ENCODE results near the gene HS3ST5. TPM values are rescaled to one million over a fixed set of nuclear protein-coding genes. Genes with fewer than 3 reads are reported as not detected.

HS3ST5 gene
- total and polyA plus RNA-seq, 4 donors = not detected

- no peak for TF ChIP-seq ZBTB33 (IDR thresholded peaks at IDR 0.05)
- TF ChIP-seq YY1 (IDR thresholded peaks at IDR 0.05) = no peak
- TF ChIP-seq NR2F2 (IDR thresholded peaks at IDR 0.05) = no peak
- TF ChIP-seq RAD21 (IDR thresholded peaks at IDR 0.05) = no peak
- TF ChIP-seq HNF4A (conservative IDR thresholded peaks at IDR 0.05) = no peak
- no peak for TF ChIP-seq TAF1 (conservative IDR thresholded peaks at IDR 0.05)
- no peak for TF ChIP-seq ATF3 (IDR thresholded peaks at IDR 0.05)
These were observed 242.4 kb downstream of the HS3ST5 start (continued) for GRCh38 chr6:114100215-114100994.

GRCh38 chr6:114096561-114097172 lies 246.2 kb downstream of the HS3ST5 start:
- Histone ChIP-seq H3K27me3 (ENCODE audit: control insufficient read depth in 4 of 4, insufficient read depth in 4 of 4, low read length in 3 of 4) (no peaks in the 10 kb centered on the region), H3K4me3 (ENCODE audit: low read depth in 1 of 3, low read length in 3 of 3) (no peak overlapping the region), H3K27ac (ENCODE audit: low read depth in 1 of 2, low read length in 2 of 2) (no peak overlapping the region), H3K4me1 (ENCODE audit: control insufficient read depth in 4 of 4, insufficient read depth in 4 of 4, low read length in 3 of 4) (no peaks in the 10 kb centered on the region), H3K9me3 (ENCODE audit: control insufficient read depth in 4 of 4, low read length in 3 of 4) (no peaks in the 10 kb centered on the region), H3K36me3 (ENCODE audit: control insufficient read depth in 4 of 4, insufficient read depth in 3 of 4, low read depth in 1 of 4, low read length in 3 of 4) (no peaks in the 10 kb centered on the region), H3K9ac (ENCODE audit: low read depth in 1 of 2, low read length in 2 of 2) (no peak overlapping the region)
- DNase-seq (ENCODE audit: low spot score) = no peak
- WGBS = under 1% methylated on average over 2 of the region's 2 CpGs
- TF ChIP-seq CTCF (IDR thresholded peaks at IDR 0.05; ENCODE audit: low read depth, low read length, missing input control) = peak; percentile 58
- TF ChIP-seq FOXA1 (IDR thresholded peaks at IDR 0.05) = no peak
- peak; percentile 83 to 85 for TF ChIP-seq RAD21 (IDR thresholded peaks at IDR 0.05)

GRCh38 chr6:114092943-114093342 lies 249.9 kb downstream of the HS3ST5 start:
- Histone ChIP-seq H3K27me3 (ENCODE audit: control insufficient read depth in 4 of 4, insufficient read depth in 4 of 4, low read length in 3 of 4) (peaks cover 0 to 2% (median 0%) of the 10 kb centered on the region in 4 donors), H3K4me1 (ENCODE audit: control insufficient read depth in 4 of 4, insufficient read depth in 4 of 4, low read length in 3 of 4) (no peaks in the 10 kb centered on the region), H3K36me3 (ENCODE audit: control insufficient read depth in 4 of 4, insufficient read depth in 3 of 4, low read depth in 1 of 4, low read length in 3 of 4) (no peaks in the 10 kb centered on the region), H3K9me3 (ENCODE audit: control insufficient read depth in 4 of 4, low read length in 3 of 4) (no peaks in the 10 kb centered on the region), H3K4me3 (ENCODE audit: low read depth in 1 of 3, low read length in 3 of 3) (no peak overlapping the region), H3K27ac (ENCODE audit: low read depth in 1 of 2, low read length in 2 of 2) (no peak overlapping the region), H3K9ac (ENCODE audit: low read depth in 1 of 2, low read length in 2 of 2) (no peak overlapping the region)
- DNase-seq (ENCODE audit: low spot score) = no peak
- 89% methylated on average over 2 of the region's 2 CpGs for WGBS
- TF ChIP-seq NR2F2 (IDR thresholded peaks at IDR 0.05) (no peak), HNF4G (IDR thresholded peaks at IDR 0.05) (no peak), GABPA (IDR thresholded peaks at IDR 0.05 in 1 of 2, conservative IDR thresholded peaks at IDR 0.05 in 1 of 2) (no peak), SP1 (IDR thresholded peaks at IDR 0.05) (no peak), ATF3 (IDR thresholded peaks at IDR 0.05) (no peak), ZBTB33 (IDR thresholded peaks at IDR 0.05) (no peak), EGR1 (IDR thresholded peaks at IDR 0.05; ENCODE audit: low read depth in 2 of 2) (no peak), FOXA1 (IDR thresholded peaks at IDR 0.05) (no peak), CTCF (IDR thresholded peaks at IDR 0.05; ENCODE audit: low read depth, low read length, missing input control) (no peak), RAD21 (IDR thresholded peaks at IDR 0.05) (no peak), YY1 (IDR thresholded peaks at IDR 0.05) (no peak)
